ENCODE data around the gene MYL10. TPM values are rescaled to one million over a fixed set of nuclear protein-coding genes. Genes with fewer than 3 reads are reported as not detected.

MYL10 gene
- total RNA-seq, 1 donor = not detected

GRCh38 chr7:101567230-101567629 is 61.9 kb downstream of the MYL10 start:
- no peak overlapping the region for H3K4me3 ChIP-seq (ENCODE audit: insufficient read depth, low read length)
- TF ChIP-seq CTCF (IDR thresholded peaks at IDR 0.05; ENCODE audit: extremely low read depth, low read depth, low read length) = no peak
- no peaks in the 10 kb centered on the region for H4K20me1 ChIP-seq (ENCODE audit: insufficient read depth, low read length)
- no peak for DNase-seq (ENCODE audit: insufficient read length, low spot score, missing footprints)
- H3K4me1 ChIP-seq (ENCODE audit: insufficient read depth, low read length) = no peaks in the 10 kb centered on the region
- H3K27ac ChIP-seq (ENCODE audit: low read depth, low read length) = no peak overlapping the region
- H3K79me2 ChIP-seq (ENCODE audit: insufficient read depth, low read length) = no peaks in the 10 kb centered on the region
- no peak overlapping the region for H3K4me2 ChIP-seq (ENCODE audit: insufficient read depth, low read length)
- H2AFZ ChIP-seq (ENCODE audit: low read length) = no peak overlapping the region
- peaks cover 21% of the 10 kb centered on the region for H3K27me3 ChIP-seq (ENCODE audit: insufficient read depth, low read length)
- H3K9me3 ChIP-seq (ENCODE audit: low read depth, low read length) = no peaks in the 10 kb centered on the region
- H3K36me3 ChIP-seq (ENCODE audit: insufficient read depth, low read length) = no peaks in the 10 kb centered on the region

GRCh38 chr7:101565601-101566209 is 63.4 kb downstream of the MYL10 start:
- Histone ChIP-seq H3K4me2 (ENCODE audit: insufficient read depth, low read length) (no peak overlapping the region), H3K79me2 (ENCODE audit: insufficient read depth, low read length) (no peaks in the 10 kb centered on the region), H3K27ac (ENCODE audit: low read depth, low read length) (no peak overlapping the region), H3K4me1 (ENCODE audit: insufficient read depth, low read length) (no peaks in the 10 kb centered on the region), H4K20me1 (ENCODE audit: insufficient read depth, low read length) (no peaks in the 10 kb centered on the region), H3K27me3 (ENCODE audit: insufficient read depth, low read length) (peaks cover 21% of the 10 kb centered on the region), H3K36me3 (ENCODE audit: insufficient read depth, low read length) (no peaks in the 10 kb centered on the region), H3K9me3 (ENCODE audit: low read depth, low read length) (no peaks in the 10 kb centered on the region), H3K4me3 (ENCODE audit: insufficient read depth, low read length) (no peak overlapping the region), H2AFZ (ENCODE audit: low read length) (no peak overlapping the region)
- peak; percentile 55 for DNase-seq (ENCODE audit: insufficient read length, low spot score, missing footprints)
- no peak for TF ChIP-seq CTCF (IDR thresholded peaks at IDR 0.05; ENCODE audit: extremely low read depth, low read depth, low read length)

GRCh38 chr7:101564778-101565211 is 64.3 kb downstream of the MYL10 start:
- Histone ChIP-seq H2AFZ (ENCODE audit: low read length) (no peak overlapping the region), H3K27ac (ENCODE audit: low read depth, low read length) (no peak overlapping the region), H3K36me3 (ENCODE audit: insufficient read depth, low read length) (no peaks in the 10 kb centered on the region), H3K4me3 (ENCODE audit: insufficient read depth, low read length) (no peak overlapping the region), H3K4me1 (ENCODE audit: insufficient read depth, low read length) (no peaks in the 10 kb centered on the region), H4K20me1 (ENCODE audit: insufficient read depth, low read length) (no peaks in the 10 kb centered on the region), H3K4me2 (ENCODE audit: insufficient read depth, low read length) (no peak overlapping the region), H3K9me3 (ENCODE audit: low read depth, low read length) (no peaks in the 10 kb centered on the region), H3K27me3 (ENCODE audit: insufficient read depth, low read length) (peaks cover 23% of the 10 kb centered on the region), H3K79me2 (ENCODE audit: insufficient read depth, low read length) (no peaks in the 10 kb centered on the region)
- no peak for TF ChIP-seq CTCF (IDR thresholded peaks at IDR 0.05; ENCODE audit: extremely low read depth, low read depth, low read length)
- DNase-seq (ENCODE audit: insufficient read length, low spot score, missing footprints) = no peak

GRCh38 chr7:101563943-101564777 is 64.9 kb downstream of the MYL10 start:
- Histone ChIP-seq H3K27ac (ENCODE audit: low read depth, low read length) (no peak overlapping the region), H3K79me2 (ENCODE audit: insufficient read depth, low read length) (no peaks in the 10 kb centered on the region), H2AFZ (ENCODE audit: low read length) (no peak overlapping the region), H3K36me3 (ENCODE audit: insufficient read depth, low read length) (no peaks in the 10 kb centered on the region), H3K27me3 (ENCODE audit: insufficient read depth, low read length) (peaks cover 23% of the 10 kb centered on the region), H3K4me1 (ENCODE audit: insufficient read depth, low read length) (no peaks in the 10 kb centered on the region), H3K4me3 (ENCODE audit: insufficient read depth, low read length) (no peak overlapping the region), H3K9me3 (ENCODE audit: low read depth, low read length) (no peaks in the 10 kb centered on the region), H4K20me1 (ENCODE audit: insufficient read depth, low read length) (no peaks in the 10 kb centered on the region), H3K4me2 (ENCODE audit: insufficient read depth, low read length) (no peak overlapping the region)
- peak; percentile 66 for DNase-seq (ENCODE audit: insufficient read length, low spot score, missing footprints)
- no peak for TF ChIP-seq CTCF (IDR thresholded peaks at IDR 0.05; ENCODE audit: extremely low read depth, low read depth, low read length)
